Epithelial cell of esophagus (primary cell): ENCODE results near the gene ADNP.
A peak's percentile ranks its signal among the peaks of the same experiment; 100 is the strongest.

Experiments used
- DNase-seq: peaks from one replicate; pipeline ENCODE4 v3.0.0; 2010; ENCODE audit warnings: low read depth
- H3K4me3 ChIP-seq: 2 replicates; pipeline ENCODE4 v1.5.1; 2011; ENCODE audit warnings: mild to moderate bottlenecking, low read length, control low read depth
- TF ChIP-seq, protein P1 (sequence below): IDR thresholded peaks from 2 replicates; pipeline ENCODE4 v1.5.1; 2011; ENCODE audit warnings: low read depth, mild to moderate bottlenecking, low read length, control low read depth, inconsistent platforms; ENCODE audit not compliant: insufficient read depth; ENCODE audit errors: missing control alignments

The ADNP gene

DNA sequence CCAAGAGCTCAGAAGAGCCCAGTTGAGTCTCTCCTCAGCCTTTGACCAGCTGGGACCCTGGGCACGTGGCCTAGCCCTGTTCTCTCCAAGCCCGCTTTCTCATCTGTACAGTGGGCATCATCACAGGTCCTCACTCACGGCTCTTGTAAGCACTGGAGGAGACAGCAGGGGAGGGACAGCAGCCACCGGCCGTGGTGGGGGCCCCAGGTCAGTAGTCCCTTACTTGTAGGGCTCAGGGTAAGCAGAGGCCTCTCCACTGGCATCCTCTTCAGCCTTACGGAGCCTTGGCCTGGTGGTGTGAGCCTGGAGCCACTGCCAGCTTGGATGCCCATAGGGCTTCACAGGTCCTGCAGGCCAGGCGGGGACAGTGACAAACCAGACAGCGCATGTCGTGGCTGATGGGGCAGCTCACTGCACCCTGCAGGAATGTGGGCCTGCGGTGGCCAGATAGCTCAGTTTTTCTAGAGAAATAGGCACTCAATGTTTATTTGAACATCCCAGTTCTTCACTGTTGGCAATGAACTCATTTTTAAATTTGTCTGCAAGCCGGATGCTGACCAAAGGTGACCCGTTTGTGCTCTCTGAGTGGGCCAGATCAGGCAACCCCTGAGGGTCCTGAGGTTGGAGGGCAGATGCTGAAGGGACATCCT lies 65.1 kb downstream of the ADNP start:
- no peak for DNase-seq
- TF ChIP-seq, protein P1, sequence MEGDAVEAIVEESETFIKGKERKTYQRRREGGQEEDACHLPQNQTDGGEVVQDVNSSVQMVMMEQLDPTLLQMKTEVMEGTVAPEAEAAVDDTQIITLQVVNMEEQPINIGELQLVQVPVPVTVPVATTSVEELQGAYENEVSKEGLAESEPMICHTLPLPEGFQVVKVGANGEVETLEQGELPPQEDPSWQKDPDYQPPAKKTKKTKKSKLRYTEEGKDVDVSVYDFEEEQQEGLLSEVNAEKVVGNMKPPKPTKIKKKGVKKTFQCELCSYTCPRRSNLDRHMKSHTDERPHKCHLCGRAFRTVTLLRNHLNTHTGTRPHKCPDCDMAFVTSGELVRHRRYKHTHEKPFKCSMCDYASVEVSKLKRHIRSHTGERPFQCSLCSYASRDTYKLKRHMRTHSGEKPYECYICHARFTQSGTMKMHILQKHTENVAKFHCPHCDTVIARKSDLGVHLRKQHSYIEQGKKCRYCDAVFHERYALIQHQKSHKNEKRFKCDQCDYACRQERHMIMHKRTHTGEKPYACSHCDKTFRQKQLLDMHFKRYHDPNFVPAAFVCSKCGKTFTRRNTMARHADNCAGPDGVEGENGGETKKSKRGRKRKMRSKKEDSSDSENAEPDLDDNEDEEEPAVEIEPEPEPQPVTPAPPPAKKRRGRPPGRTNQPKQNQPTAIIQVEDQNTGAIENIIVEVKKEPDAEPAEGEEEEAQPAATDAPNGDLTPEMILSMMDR: no peak
- no peak overlapping the region for H3K4me3 ChIP-seq

DNA sequence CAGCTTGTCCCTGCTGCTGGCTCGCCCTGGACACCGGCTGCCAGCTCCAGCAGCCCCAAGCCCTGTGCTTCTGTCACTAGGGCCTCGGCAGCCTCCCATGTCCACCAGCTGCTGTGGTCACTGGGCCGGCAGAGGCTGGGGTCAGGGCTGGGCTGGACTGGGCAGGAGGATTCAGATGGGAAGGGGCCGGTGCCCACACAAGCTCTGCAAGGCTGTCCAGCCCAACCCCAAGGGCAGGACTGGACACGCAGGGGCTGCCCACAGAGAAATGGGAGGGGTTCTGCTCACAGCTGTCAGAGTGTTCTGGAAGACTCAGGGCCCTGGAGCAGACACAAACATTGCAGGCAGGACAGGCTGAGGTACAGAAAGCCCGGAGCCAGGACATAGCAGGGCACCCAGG lies 65.6 kb downstream of the ADNP start:
- peak; percentile 61 for DNase-seq
- TF ChIP-seq, protein P1: no peak
- no peak overlapping the region for H3K4me3 ChIP-seq

DNA sequence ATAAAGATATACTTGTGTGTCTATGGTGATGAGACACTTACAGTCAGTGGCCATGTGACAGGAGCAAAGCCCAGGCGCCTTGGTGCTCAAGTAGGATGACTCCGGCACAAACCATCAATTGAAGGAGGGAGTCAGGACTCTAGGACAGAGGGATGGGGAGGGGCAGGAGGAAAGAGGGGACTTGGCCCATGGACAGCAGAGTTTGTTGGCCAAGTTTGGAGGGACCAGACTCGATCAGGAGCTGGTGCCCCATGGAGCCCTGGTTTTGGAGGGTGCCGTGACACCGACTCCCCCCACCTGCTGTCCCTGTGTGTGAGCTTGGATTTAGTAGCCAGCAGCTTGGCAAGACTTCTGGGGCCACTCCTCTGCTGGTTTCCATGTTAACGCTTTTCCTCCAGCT lies 66.1 kb downstream of the ADNP start:
- no peak overlapping the region for H3K4me3 ChIP-seq
- TF ChIP-seq, protein P1: no peak
- DNase-seq: no peak

DNA sequence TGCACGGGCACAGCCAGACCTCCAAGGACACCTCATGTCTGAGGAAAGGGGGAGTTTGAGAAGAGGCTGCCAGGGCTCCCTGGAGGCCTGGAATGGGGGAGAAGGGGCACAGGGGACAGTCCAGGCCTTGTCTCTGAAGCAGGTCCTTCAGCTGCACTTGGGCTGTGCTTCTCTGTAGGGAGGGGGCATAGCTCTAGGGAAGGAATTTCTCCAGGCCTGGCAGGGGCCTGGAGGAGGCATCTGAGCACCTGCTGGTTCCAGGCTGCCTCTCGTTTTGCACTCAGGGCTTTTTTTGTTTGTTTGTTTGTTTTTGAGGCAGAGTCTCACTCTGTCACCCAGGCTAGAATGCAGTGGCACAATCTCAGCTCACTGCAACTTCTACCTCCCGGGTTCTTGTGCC lies 68.7 kb downstream of the ADNP start:
- H3K4me3 ChIP-seq: no peak overlapping the region
- no peak for DNase-seq
- TF ChIP-seq, protein P1: no peak

DNA sequence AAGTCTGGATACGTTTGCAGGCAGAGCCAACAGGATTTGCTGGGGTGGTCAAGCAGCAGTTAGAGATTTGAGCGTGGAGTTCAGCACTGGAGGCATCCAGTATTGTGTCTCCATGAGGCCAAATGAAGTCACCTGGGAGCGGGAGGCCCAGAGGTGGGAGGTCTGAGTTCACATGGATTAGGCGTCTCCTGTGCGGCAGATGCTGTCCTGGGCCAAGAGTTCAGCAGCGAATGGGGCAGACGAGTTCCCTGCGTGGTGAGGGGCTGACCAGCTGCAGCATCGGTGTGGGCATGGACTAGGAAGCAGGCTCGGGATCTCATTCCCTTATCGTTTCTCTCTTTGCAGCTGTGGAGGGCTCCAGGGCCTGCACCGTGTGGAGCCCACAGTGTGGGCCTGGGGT lies 70.2 kb downstream of the ADNP start:
- H3K4me3 ChIP-seq: no peak overlapping the region
- TF ChIP-seq, protein P1: no peak
- no peak for DNase-seq

DNA sequence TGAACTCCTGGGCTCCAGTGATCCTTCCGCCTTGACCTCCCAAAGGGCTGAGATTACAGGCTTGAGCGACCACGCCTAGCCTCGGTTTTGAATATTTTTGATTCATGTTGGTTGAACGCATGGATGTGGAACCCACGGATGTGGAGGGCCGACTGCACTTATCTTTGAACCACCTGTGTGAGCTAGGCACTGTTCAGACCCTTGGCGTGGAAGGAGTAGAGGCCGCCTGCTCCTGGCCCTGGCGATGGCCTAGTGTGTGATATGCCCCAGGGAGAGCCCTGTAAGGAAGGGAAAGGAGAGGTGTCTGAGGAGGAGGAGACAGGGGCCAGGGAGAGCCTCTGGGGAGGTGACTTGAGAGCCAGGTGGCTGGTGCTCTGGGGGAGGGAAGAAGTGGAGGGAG lies 72.1 kb downstream of the ADNP start:
- DNase-seq: no peak
- H3K4me3 ChIP-seq: no peak overlapping the region
- TF ChIP-seq, protein P1: no peak

DNA sequence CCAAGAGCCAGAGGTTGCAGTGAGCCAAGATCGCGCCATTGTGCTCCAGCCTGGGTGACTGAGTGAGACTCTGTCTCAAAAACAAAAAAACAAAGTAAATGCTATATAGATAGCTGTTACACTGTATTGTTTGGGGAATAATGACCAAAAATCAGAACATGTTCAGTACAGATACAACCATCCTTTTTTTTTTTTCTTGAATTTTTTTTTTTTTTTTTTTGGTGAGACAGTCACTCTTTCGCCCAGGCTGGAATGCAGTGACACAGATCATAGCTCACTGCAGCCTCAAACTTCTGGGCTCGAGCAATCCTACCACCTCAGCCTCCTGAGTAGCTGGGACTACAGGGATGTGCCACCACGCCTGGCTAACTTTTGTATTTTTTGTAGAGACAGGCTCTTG lies 72.7 kb downstream of the ADNP start:
- H3K4me3 ChIP-seq: no peak overlapping the region
- TF ChIP-seq, protein P1: no peak
- DNase-seq: no peak
